Measurements from ENCODE around the gene CALN1. TPM values are rescaled to one million over a fixed set of nuclear protein-coding genes. Genes with fewer than 3 reads are reported as not detected.

The CALN1 gene
- total and polyA plus RNA-seq, 9 of the 15 experiments (the other 6 are each of a cell fraction or from before 2014, with no cell fraction given) = 1.4 to 7.5 (median 3.3) TPM

GRCh38 chr7:71974611-71975010 lies 437.5 kb downstream of the CALN1 start:
- DNase-seq (ENCODE audit: extremely low read depth in 1 of 4, low spot score in 3 of 4) (no peak), FAIRE-seq (no peak), ATAC-seq (no peak)
- H3K9me1 ChIP-seq (ENCODE audit: control insufficient read depth, insufficient read depth, low read length) = no peaks in the 10 kb centered on the region
- WGBS (ENCODE audit: insufficient coverage, low coverage, missing lambda C conversion rate) = 4% methylated on average over 7 of the region's 7 CpGs
- no peaks in the 10 kb centered on the region for H3K79me2 ChIP-seq (ENCODE audit: control insufficient read depth, insufficient read depth, low read length)
- no peaks in the 10 kb centered on the region for H3K9me3 ChIP-seq (replicated peaks; ENCODE audit: control insufficient read depth, insufficient read depth, low read depth, low read length)
- no peak overlapping the region for H3K4me3 ChIP-seq
- no peak overlapping the region for H3K4me2 ChIP-seq (ENCODE audit: insufficient read depth, low read length)
- no peak overlapping the region for H3K9ac ChIP-seq (ENCODE audit: insufficient read depth in 1 of 2, low read depth in 2 of 2, low read length in 2 of 2)
- no peaks in the 10 kb centered on the region for H3K36me3 ChIP-seq (ENCODE audit: control insufficient read depth, insufficient read depth, low read length)
- H3K27me3 ChIP-seq (ENCODE audit: control insufficient read depth in 2 of 2, insufficient read depth in 2 of 2, low read length in 2 of 2) = peaks cover 0 to 9% of the 10 kb centered on the region in 2 experiments; a peak in 2 of 5 replicates
- intact Hi-C loops (cut with micrococcal nuclease) = no loop called here
- BruUV-seq (replicated peaks) = no TSS peak
- TF ChIP-seq NR0B1 (IDR thresholded peaks at IDR 0.05; ENCODE audit: partially characterized antibody) (no peak), CBX1 (IDR thresholded peaks at IDR 0.05; ENCODE audit: low read depth) (no peak), SIN3A (IDR thresholded peaks at IDR 0.05; ENCODE audit: borderline replicate concordance in 2 of 2, control insufficient read depth in 1 of 2, low read depth in 2 of 2, low read length in 2 of 2) (no peak), ZNF512 (tag; IDR thresholded peaks at IDR 0.05) (no peak)
- ChIA-PET CTCF (ENCODE audit: low intra/inter-chr PET ratio) (no interaction called here), POLR2A (interaction anchor here (0.6 kb wide), 1 partner anchor 123 kb away, joined by 3 read pairs; no protein-coding TSS in a partner anchor)
- H4K20me1 ChIP-seq (replicated peaks; ENCODE audit: control insufficient read depth, insufficient read depth, low read length) = no peaks in the 10 kb centered on the region; the same call in 1 of the 2 replicates
- no peak overlapping the region for H2AFZ ChIP-seq (ENCODE audit: low read depth, low read length)
- in situ Hi-C loops (cut with MboI) = no loop called here
- no peak overlapping the region for H3K27ac ChIP-seq (ENCODE audit: extremely low read depth, low read depth, low read length)
- no peaks in the 10 kb centered on the region for H3K4me1 ChIP-seq (replicated peaks in 1 of 2; ENCODE audit: control insufficient read depth in 2 of 2, insufficient read depth in 2 of 2, low read length in 2 of 2)
